Smooth muscle cell (in vitro differentiated cells): ENCODE results near the gene SCGB3A2. TPM values are rescaled to one million over a fixed set of nuclear protein-coding genes. Genes with fewer than 3 reads are reported as not detected.

Experiments used
- DNase-seq: peaks from one replicate; lab custom pipeline; 2025; ENCODE audit not compliant: unreplicated experiment; lab: John Stamatoyannopoulos, UW
- H2AFZ ChIP-seq: fragments of 200-600 bp; sonication (generic); 2 replicates; pipeline ENCODE4 v1.6.0; 2016; ENCODE audit warnings: antibody characterized with exemption, low read depth, mild to moderate bottlenecking
- H3F3A ChIP-seq: fragments of 200-600 bp; sonication (generic); 2 replicates; pipeline ENCODE4 v1.6.0; 2017; ENCODE audit warnings: antibody characterized with exemption, low read depth
- H3K27ac ChIP-seq: fragments of 200-600 bp; sonication (generic); 2 replicates; pipeline ENCODE4 v1.5.1; 2016; ENCODE audit warnings: low read depth, mild to moderate bottlenecking
- H3K27me3 ChIP-seq: fragments of 200-600 bp; sonication (generic); 2 replicates; pipeline ENCODE4 v1.6.1; 2016; ENCODE audit warnings: low read depth, mild to moderate bottlenecking
- H3K36me3 ChIP-seq: fragments of 200-600 bp; sonication (generic); 2 replicates; pipeline ENCODE4 v1.5.1; 2016; ENCODE audit warnings: low read depth
- H3K4me1 ChIP-seq: fragments of 200-600 bp; sonication (generic); 2 replicates; pipeline ENCODE4 v1.5.1; 2016; ENCODE audit warnings: low read depth
- H3K4me2 ChIP-seq: fragments of 200-600 bp; sonication (generic); 2 replicates; pipeline ENCODE4 v1.6.0; 2016; ENCODE audit warnings: mild to moderate bottlenecking
- H3K4me3 ChIP-seq: fragments of 200-600 bp; sonication (generic); 2 replicates; pipeline ENCODE4 v1.5.1; 2016; ENCODE audit warnings: mild to moderate bottlenecking
- H3K79me2 ChIP-seq: fragments of 200-600 bp; sonication (generic); 2 replicates; pipeline ENCODE4 v1.6.0; 2016; ENCODE audit warnings: low read depth, mild to moderate bottlenecking
- H3K9ac ChIP-seq: fragments of 200-600 bp; sonication (generic); 2 replicates; pipeline ENCODE4 v1.6.0; 2016; ENCODE audit warnings: low read depth
- H3K9me3 ChIP-seq: fragments of 200-600 bp; sonication (generic); replicated peaks from 2 replicates; pipeline ENCODE4 v1.5.1; 2016; ENCODE audit warnings: low read depth
- H4K20me1 ChIP-seq: fragments of 200-600 bp; sonication (generic); 2 replicates; pipeline ENCODE4 v1.6.0; 2016; ENCODE audit warnings: low read depth
- CTCF ChIP-seq: fragments of 200-600 bp; sonication (generic); IDR thresholded peaks from 2 replicates; pipeline ENCODE4 v1.5.1; 2017; ENCODE audit warnings: borderline replicate concordance, mild to moderate bottlenecking, antibody characterized with exemption; ENCODE audit not compliant: insufficient read depth, poor library complexity, severe bottlenecking
- WGBS: methylation state at CpG from one replicate; pipeline ENCODE4 v1.1.7; 2016; ENCODE audit warnings: low lambda C conversion rate; 5-methylcytosine and 5-hydroxymethylcytosine counted together
- polyA plus RNA-seq: library from polyadenylated mRNA; unstranded; fragments of >200 nt; fragmentation: Nextera tagmentation; extraction: Ambion mirVana; gene quantifications from 2 replicates; pipeline ENCODE4 v1.2.1, GENCODE V29; 2016
- total RNA-seq: library from RNA; depleted of rRNA; stranded (reverse); fragments of >200 nt; gene quantifications from 2 replicates; pipeline ENCODE4 v1.2.3, GENCODE V29; 2014

The SCGB3A2 gene
- total and polyA plus RNA-seq, 2 experiments from 2014 or later: 2.3 to 3.9 TPM

GRCh38 chr5:147855774-147856069 is 22.8 kb upstream of the SCGB3A2 start:
- WGBS: 47% methylated on average over 4 of the region's 4 CpGs
- Histone ChIP-seq H3K9me3 (no peaks in the 10 kb centered on the region), H3K9ac (no peak overlapping the region), H3K4me2 (no peak overlapping the region), H3K36me3 (no peaks in the 10 kb centered on the region), H4K20me1 (no peaks in the 10 kb centered on the region), H3K4me1 (no peaks in the 10 kb centered on the region), H3K79me2 (no peaks in the 10 kb centered on the region), H3K27me3 (peaks cover 51% of the 10 kb centered on the region), H3F3A (no peaks in the 10 kb centered on the region), H3K27ac (no peak overlapping the region), H3K4me3 (no peak overlapping the region), H2AFZ (no peak overlapping the region)
- no peak for TF ChIP-seq CTCF
- no peak for DNase-seq

GRCh38 chr5:147856801-147857200 is 21.7 kb upstream of the SCGB3A2 start:
- Histone ChIP-seq H3K4me1 (no peaks in the 10 kb centered on the region), H3K9ac (no peak overlapping the region), H2AFZ (no peak overlapping the region), H3K27ac (no peak overlapping the region), H3K27me3 (peaks cover 48% of the 10 kb centered on the region), H3K4me3 (no peak overlapping the region), H3K79me2 (no peaks in the 10 kb centered on the region), H3K4me2 (no peak overlapping the region), H3K9me3 (no peaks in the 10 kb centered on the region), H3K36me3 (no peaks in the 10 kb centered on the region), H4K20me1 (no peaks in the 10 kb centered on the region), H3F3A (no peaks in the 10 kb centered on the region)
- no peak for TF ChIP-seq CTCF
- no peak for DNase-seq

- no peaks in the 10 kb centered on the region for H3K4me1 ChIP-seq
- no peak overlapping the region for H3K4me3 ChIP-seq
- H3K79me2 ChIP-seq: no peaks in the 10 kb centered on the region
- H4K20me1 ChIP-seq: no peaks in the 10 kb centered on the region
- H3K27ac ChIP-seq: no peak overlapping the region
- H3K9ac ChIP-seq: no peak overlapping the region
- TF ChIP-seq CTCF: peak; percentile 80
- no peaks in the 10 kb centered on the region for H3K36me3 ChIP-seq
- no peaks in the 10 kb centered on the region for H3F3A ChIP-seq
- H2AFZ ChIP-seq: no peak overlapping the region
- peaks cover 42% of the 10 kb centered on the region for H3K27me3 ChIP-seq
- 2% methylated on average over 2 of the region's 2 CpGs for WGBS
- H3K4me2 ChIP-seq: peak overlapping the region; percentile 32
- DNase-seq: peak; percentile 1
- no peaks in the 10 kb centered on the region for H3K9me3 ChIP-seq
Measured at GRCh38 chr5:147857302-147858129, 21.0 kb upstream of the SCGB3A2 start.

GRCh38 chr5:147858565-147858964 is 19.9 kb upstream of the SCGB3A2 start:
- DNase-seq: no peak
- Histone ChIP-seq H3K9ac (no peak overlapping the region), H2AFZ (no peak overlapping the region), H4K20me1 (no peaks in the 10 kb centered on the region), H3K36me3 (no peaks in the 10 kb centered on the region), H3K4me1 (no peaks in the 10 kb centered on the region), H3K27ac (no peak overlapping the region), H3K9me3 (no peaks in the 10 kb centered on the region), H3K79me2 (no peaks in the 10 kb centered on the region), H3K27me3 (peaks cover 35% of the 10 kb centered on the region), H3K4me2 (no peak overlapping the region), H3F3A (no peaks in the 10 kb centered on the region), H3K4me3 (no peak overlapping the region)
- TF ChIP-seq CTCF: no peak
- WGBS: 76% methylated on average over 1 of the region's 1 CpG
